ENCODE data around the gene VWA5B1. TPM values are rescaled to one million over a fixed set of nuclear protein-coding genes. Genes with fewer than 3 reads are reported as not detected.

VWA5B1 gene
- total RNA-seq, 4 donors from 2014 or later = not detected

DNA sequence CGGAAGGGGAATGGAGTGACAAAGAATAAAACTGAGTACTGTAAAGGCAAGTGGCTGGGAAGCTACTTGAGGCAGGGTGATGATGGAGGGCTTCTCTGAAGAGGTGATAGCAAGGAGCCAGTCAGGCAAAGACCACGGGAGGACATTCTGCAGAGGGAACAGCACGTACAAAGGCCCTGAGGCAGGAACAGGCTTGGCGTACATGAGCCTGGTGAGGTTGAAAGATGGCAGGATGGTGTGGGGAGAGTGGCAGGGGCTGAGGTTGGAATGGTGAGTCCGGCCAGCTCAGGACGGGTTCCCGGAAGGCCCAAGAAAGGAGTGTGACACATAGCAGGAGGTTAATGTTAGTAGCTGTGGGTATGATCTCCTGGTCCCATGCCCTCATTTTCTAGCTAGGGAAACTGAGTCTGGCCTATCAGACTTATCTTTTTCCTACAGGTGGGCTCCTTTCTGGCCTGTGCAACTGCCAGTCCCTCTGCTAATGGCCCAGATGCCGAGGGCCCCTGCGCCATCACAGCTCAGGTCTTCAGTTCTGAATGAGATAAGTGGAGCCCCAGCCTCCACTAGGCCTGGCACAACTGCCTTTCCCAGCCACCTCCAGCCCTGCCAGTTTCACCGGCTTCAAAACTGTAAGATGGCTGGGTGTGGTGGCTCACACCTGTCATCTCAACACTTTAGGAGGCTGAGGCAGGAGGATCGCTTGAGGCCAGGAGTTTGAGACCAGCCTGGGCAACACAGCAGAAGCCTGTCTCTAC is 87.0 kb downstream of the VWA5B1 start:
- Histone ChIP-seq H3K4me3 (no peak overlapping the region), H3K27me3 (peaks cover 0 to 65% (median 0%) of the 10 kb centered on the region in 4 donors), H3K27ac (no peak overlapping the region), H3K36me3 (no peaks in the 10 kb centered on the region), H3K9me3 (no peaks in the 10 kb centered on the region), H3K4me1 (peaks cover 0 to 11% (median 3%) of the 10 kb centered on the region in 3 donors)
- no peak for TF ChIP-seq POLR2A (IDR thresholded peaks at IDR 0.05)
- TF ChIP-seq, protein P1, sequence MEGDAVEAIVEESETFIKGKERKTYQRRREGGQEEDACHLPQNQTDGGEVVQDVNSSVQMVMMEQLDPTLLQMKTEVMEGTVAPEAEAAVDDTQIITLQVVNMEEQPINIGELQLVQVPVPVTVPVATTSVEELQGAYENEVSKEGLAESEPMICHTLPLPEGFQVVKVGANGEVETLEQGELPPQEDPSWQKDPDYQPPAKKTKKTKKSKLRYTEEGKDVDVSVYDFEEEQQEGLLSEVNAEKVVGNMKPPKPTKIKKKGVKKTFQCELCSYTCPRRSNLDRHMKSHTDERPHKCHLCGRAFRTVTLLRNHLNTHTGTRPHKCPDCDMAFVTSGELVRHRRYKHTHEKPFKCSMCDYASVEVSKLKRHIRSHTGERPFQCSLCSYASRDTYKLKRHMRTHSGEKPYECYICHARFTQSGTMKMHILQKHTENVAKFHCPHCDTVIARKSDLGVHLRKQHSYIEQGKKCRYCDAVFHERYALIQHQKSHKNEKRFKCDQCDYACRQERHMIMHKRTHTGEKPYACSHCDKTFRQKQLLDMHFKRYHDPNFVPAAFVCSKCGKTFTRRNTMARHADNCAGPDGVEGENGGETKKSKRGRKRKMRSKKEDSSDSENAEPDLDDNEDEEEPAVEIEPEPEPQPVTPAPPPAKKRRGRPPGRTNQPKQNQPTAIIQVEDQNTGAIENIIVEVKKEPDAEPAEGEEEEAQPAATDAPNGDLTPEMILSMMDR (IDR thresholded peaks at IDR 0.05) = no peak
- intact Hi-C loops (cut with DNase I) = loop anchor here (10.0 kb wide), 1 partner anchor 117 kb away; no protein-coding TSS in a partner anchor
- WGBS, 2 donors = 83 to 91% methylated on average over 8 to 10 of the region's 11 CpGs
- DNase-seq = no peak

DNA sequence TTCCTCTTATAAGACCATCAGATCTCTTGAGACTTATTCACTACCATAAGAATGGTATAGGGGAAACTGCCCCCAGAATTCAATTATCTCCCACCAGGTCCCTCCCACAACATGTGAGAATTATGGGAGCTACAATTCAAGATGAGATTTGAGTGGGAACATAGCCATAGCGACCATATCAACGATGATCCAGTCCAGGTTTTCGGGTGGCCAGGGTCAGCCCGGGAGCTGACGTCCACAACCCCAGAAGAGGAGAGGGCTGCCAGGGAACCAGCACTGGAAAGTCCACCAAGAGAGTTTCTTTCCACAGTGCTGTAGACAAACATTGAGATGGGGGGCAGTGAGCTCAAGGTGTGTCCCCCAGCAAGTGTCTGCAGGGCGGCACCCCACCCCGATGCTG is 88.4 kb downstream of the VWA5B1 start:
- intact Hi-C loops (cut with DNase I) = loop anchor here (10.0 kb wide), 1 partner anchor 116 kb away; no protein-coding TSS in a partner anchor
- Histone ChIP-seq H3K36me3 (no peaks in the 10 kb centered on the region), H3K4me1 (peaks cover 0 to 11% (median 3%) of the 10 kb centered on the region in 3 donors), H3K9me3 (no peaks in the 10 kb centered on the region), H3K27me3 (peaks cover 0 to 66% (median 0%) of the 10 kb centered on the region in 4 donors), H3K27ac (no peak overlapping the region), H3K4me3 (no peak overlapping the region)
- TF ChIP-seq POLR2A (IDR thresholded peaks at IDR 0.05) = no peak
- TF ChIP-seq, protein P1 (IDR thresholded peaks at IDR 0.05) = no peak
- WGBS, 2 donors = 67 to 71% methylated on average over 5 of the region's 7 CpGs
- no peak for DNase-seq

DNA sequence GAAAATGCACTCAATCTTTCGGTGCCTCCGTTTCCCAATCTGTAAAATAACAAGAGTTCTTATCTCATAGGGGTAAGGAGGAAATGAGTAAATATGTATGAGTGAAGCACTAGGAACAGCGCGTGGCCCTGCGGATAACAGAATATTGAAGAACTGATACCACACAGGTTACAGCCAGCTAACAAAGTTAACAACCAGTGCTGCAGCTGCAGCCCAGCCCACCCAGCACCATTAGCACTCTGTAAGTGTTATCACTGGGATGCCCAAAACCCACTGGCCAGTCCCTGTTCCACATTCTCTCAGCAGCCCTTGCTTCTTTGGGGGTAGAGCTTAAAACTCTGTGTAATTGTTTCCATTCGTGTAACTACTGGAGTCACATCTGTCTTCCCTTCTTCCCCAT is 89.5 kb downstream of the VWA5B1 start:
- no peak overlapping the region for H3K27ac ChIP-seq
- no peaks in the 10 kb centered on the region for H3K36me3 ChIP-seq
- H3K9me3 ChIP-seq = no peaks in the 10 kb centered on the region
- H3K27me3 ChIP-seq = peaks cover 0 to 71% (median 0%) of the 10 kb centered on the region in 4 donors
- H3K4me1 ChIP-seq = peaks cover 0 to 11% (median 3%) of the 10 kb centered on the region in 3 donors
- H3K4me3 ChIP-seq = no peak overlapping the region
- intact Hi-C loops (cut with DNase I) = no loop called here
- TF ChIP-seq, protein P1 (IDR thresholded peaks at IDR 0.05) = no peak
- no peak for TF ChIP-seq POLR2A (IDR thresholded peaks at IDR 0.05)
- 61 to 84% methylated on average over 3 to 6 of the region's 6 CpGs for WGBS, 2 donors
- no peak for DNase-seq

DNA sequence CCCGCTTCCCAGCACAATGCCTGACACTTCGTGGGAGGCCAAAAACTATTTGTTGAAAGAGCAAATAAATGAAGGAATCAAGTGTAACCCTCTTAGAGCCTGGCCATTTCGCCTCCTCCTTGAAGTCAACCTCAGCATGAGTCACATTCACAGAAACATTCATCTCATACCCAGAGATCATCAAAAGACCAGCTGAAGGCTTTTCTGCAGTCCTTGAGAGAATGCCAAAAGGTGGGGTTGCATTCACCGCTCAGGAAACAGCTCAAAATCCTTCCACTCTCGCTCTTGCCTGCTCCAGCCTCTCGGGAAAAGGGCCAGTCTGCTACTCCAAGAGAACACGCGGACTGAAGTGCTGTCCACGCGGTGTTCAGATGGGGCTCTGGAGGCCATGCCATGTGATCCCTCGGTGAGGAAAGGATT is 90.0 kb downstream of the VWA5B1 start:
- H3K4me1 ChIP-seq = peaks cover 0 to 11% (median 3%) of the 10 kb centered on the region in 3 donors
- TF ChIP-seq POLR2A (IDR thresholded peaks at IDR 0.05) = no peak
- TF ChIP-seq, protein P1 (IDR thresholded peaks at IDR 0.05) = no peak
- DNase-seq = no peak
- no peak overlapping the region for H3K4me3 ChIP-seq
- intact Hi-C loops (cut with DNase I) = no loop called here
- H3K9me3 ChIP-seq = no peaks in the 10 kb centered on the region
- WGBS, 2 donors = 29 to 37% methylated on average over 5 to 7 of the region's 11 CpGs
- H3K36me3 ChIP-seq = no peaks in the 10 kb centered on the region
- peaks cover 0 to 71% (median 0%) of the 10 kb centered on the region in 4 donors for H3K27me3 ChIP-seq
- H3K27ac ChIP-seq = no peak overlapping the region

DNA sequence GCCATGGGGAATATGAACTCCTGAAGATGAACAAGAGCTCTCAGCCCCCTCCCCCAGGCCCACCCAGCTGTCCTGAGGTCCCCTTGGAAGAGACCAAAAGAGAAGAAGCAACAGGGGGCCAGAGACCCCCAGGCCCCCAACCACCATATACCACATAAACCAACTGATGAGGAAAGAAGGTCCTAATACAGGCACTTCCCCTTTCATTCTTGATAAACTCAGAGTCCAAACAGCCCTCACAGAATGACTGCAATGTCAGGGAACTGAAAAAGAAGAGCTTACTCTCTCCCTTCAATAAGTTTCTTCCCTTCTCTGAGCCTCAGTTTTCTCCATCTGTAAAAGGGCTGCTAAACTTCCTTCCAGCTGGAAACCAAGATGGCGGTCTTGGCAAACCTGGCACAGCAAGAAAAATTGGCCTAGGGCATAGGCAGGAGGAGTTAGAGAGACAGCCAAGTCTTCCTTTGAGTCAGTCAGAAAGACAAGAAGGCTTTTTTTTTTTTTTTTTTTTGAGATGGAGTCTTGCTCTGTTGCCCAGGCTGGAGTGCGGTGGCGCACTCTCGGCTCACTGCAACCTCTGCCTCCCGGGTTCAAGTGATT is 90.5 kb downstream of the VWA5B1 start:
- intact Hi-C loops (cut with DNase I) = no loop called here
- DNase-seq = no peak
- no peaks in the 10 kb centered on the region for H3K9me3 ChIP-seq
- H3K4me1 ChIP-seq = peaks cover 0 to 11% (median 3%) of the 10 kb centered on the region in 3 donors
- H3K4me3 ChIP-seq = no peak overlapping the region
- WGBS, 2 donors = 65% methylated on average over 5 of the region's 5 CpGs
- no peaks in the 10 kb centered on the region for H3K36me3 ChIP-seq
- TF ChIP-seq, protein P1 (IDR thresholded peaks at IDR 0.05) = no peak
- no peak for TF ChIP-seq POLR2A (IDR thresholded peaks at IDR 0.05)
- peaks cover 0 to 71% (median 0%) of the 10 kb centered on the region in 4 donors for H3K27me3 ChIP-seq
- no peak overlapping the region for H3K27ac ChIP-seq
